K562 (cell line): ENCODE data around the gene ARMC7. TPM values are rescaled to one million over a fixed set of nuclear protein-coding genes. Genes with fewer than 3 reads are reported as not detected.

Experiments
- CHD2 ChIP-seq: IDR thresholded peaks from 2 replicates; pipeline ENCODE4 v1.6.1; 2011; ENCODE audit warnings: low read depth, low read length
- FOXJ2 ChIP-seq: fragments of 200-800 bp; sonication (Bioruptor generic); IDR thresholded peaks from 2 replicates; pipeline ENCODE4 v1.6.1; 2016; ENCODE audit warnings: missing genetic modification characterization, missing compliant biosample characterization
- GTF2F1 ChIP-seq: IDR thresholded peaks from 2 replicates; pipeline ENCODE4 v1.6.1; 2011; ENCODE audit warnings: low read depth, low read length, improper control_type of control experiment
- HSF4 ChIP-seq: fragments of 250-450 bp; sonication (Bioruptor Pico); IDR thresholded peaks from 2 replicates; pipeline ENCODE4 v2.1.2; 2022; ENCODE audit warnings: mild to moderate bottlenecking, moderate library complexity, borderline replicate concordance
- KDM1A ChIP-seq, 2 experiments: fragments of 450-650 bp; IDR thresholded peaks; 2 replicates each; pipeline ENCODE4 v1.6.1; 2016; ENCODE audit warnings: mild to moderate bottlenecking in 2 of 2
- POLR2A ChIP-seq: fragments of 450-650 bp; conservative IDR thresholded peaks from 2 replicates; pipeline ENCODE4 v1.6.1; 2016
- RAD51 ChIP-seq: fragments of 450-650 bp; IDR thresholded peaks from 2 replicates; pipeline ENCODE4 v1.7.1; 2016; ENCODE audit warnings: low read depth, mild to moderate bottlenecking, borderline replicate concordance
- SMAD1 ChIP-seq: fragments of 150-350 bp; IDR thresholded peaks from 2 replicates; pipeline ENCODE4 v1.6.1; 2014; ENCODE audit warnings: low read length, low read depth; ENCODE audit not compliant: partially characterized antibody
- SMAD3 ChIP-seq: fragments of 450-650 bp; formaldehyde crosslinking; conservative IDR thresholded peaks from 2 replicates; pipeline ENCODE4 v1.4.0; 2020; ENCODE audit warnings: mild to moderate bottlenecking
- SMARCB1 ChIP-seq: IDR thresholded peaks from 2 replicates; pipeline ENCODE4 v1.6.1; 2011; ENCODE audit warnings: improper control_type of control experiment, low read depth; ENCODE audit not compliant: insufficient read length
- ZNF311 ChIP-seq: fragments of 250-450 bp; sonication (Bioruptor Pico); IDR thresholded peaks from 2 replicates; pipeline ENCODE4 v1.4.0; 2020; ENCODE audit warnings: mild to moderate bottlenecking, moderate library complexity
- polyA plus RNA-seq, 8 experiments: library from polyadenylated mRNA; depleted of rRNA in 4 of 8; stranded (reverse) in 5 of 8; unstranded in 3 of 8; fragments of >200 nt; fragmentation: Nextera tagmentation in 2 of 8; fragmentation: Illumina TruSeq in 1 of 8; extraction: Ambion mirVana in 2 of 8; extraction: Trizol in 1 of 8; gene quantifications; 2 replicates each; pipeline versions ENCODE4 v1.2.1 to v1.2.3, GENCODE V29; 2011 to 2014; ENCODE audit warnings: inconsistent platforms in 1 of 8, missing spikeins in 1 of 8
- total RNA-seq, 7 experiments: library from RNA; depleted of rRNA in 6 of 7; stranded (reverse); fragments of >200 nt in 6 of 7; fragmentation: Illumina TruSeq in 2 of 7; extraction: Trizol in 2 of 7; gene quantifications; 2 replicates each; pipeline versions ENCODE4 v1.2.1 to v1.2.3, GENCODE V29; 2011 to 2021; ENCODE audit warnings: low replicate concordance in 1 of 7
- TF ChIP-seq, protein P1 (sequence below), 2 experiments: fragments of 450-650 bp in 1 of 2; sonication (generic) in 1 of 2; formaldehyde crosslinking in 1 of 2; IDR thresholded peaks; 2 replicates each; pipeline versions ENCODE4 v1.7.1 to v1.9.0; 2016 to 2022; ENCODE audit warnings: inconsistent platforms in 1 of 2, mild to moderate bottlenecking in 1 of 2, missing genetic modification reagents in 1 of 2
- TF ChIP-seq, protein P2 (sequence below): fragments of 450-650 bp; formaldehyde crosslinking; IDR thresholded peaks from 2 replicates; pipeline ENCODE4 v1.4.0; 2020; ENCODE audit warnings: mild to moderate bottlenecking, moderate library complexity
- TF ChIP-seq, protein P3 (sequence below), 2 experiments: IDR thresholded peaks in 1 of 2; conservative IDR thresholded peaks in 1 of 2; 2 replicates each; pipeline ENCODE4 v1.6.1; 2016; ENCODE audit warnings: low read depth in 2 of 2, mild to moderate bottlenecking in 1 of 2, missing compliant biosample characterization in 1 of 2, missing genetic modification characterization in 1 of 2, moderate library complexity in 1 of 2

ARMC7 gene
- total and polyA plus RNA-seq, 9 of the 15 experiments (the other 6 are each of a cell fraction or from before 2014, with no cell fraction given): 1.4 to 15.2 (median 5.9) TPM

GRCh38 chr17:75124041-75124818 is 14.5 kb downstream of the ARMC7 start (continued):
- TF ChIP-seq, protein P1, sequence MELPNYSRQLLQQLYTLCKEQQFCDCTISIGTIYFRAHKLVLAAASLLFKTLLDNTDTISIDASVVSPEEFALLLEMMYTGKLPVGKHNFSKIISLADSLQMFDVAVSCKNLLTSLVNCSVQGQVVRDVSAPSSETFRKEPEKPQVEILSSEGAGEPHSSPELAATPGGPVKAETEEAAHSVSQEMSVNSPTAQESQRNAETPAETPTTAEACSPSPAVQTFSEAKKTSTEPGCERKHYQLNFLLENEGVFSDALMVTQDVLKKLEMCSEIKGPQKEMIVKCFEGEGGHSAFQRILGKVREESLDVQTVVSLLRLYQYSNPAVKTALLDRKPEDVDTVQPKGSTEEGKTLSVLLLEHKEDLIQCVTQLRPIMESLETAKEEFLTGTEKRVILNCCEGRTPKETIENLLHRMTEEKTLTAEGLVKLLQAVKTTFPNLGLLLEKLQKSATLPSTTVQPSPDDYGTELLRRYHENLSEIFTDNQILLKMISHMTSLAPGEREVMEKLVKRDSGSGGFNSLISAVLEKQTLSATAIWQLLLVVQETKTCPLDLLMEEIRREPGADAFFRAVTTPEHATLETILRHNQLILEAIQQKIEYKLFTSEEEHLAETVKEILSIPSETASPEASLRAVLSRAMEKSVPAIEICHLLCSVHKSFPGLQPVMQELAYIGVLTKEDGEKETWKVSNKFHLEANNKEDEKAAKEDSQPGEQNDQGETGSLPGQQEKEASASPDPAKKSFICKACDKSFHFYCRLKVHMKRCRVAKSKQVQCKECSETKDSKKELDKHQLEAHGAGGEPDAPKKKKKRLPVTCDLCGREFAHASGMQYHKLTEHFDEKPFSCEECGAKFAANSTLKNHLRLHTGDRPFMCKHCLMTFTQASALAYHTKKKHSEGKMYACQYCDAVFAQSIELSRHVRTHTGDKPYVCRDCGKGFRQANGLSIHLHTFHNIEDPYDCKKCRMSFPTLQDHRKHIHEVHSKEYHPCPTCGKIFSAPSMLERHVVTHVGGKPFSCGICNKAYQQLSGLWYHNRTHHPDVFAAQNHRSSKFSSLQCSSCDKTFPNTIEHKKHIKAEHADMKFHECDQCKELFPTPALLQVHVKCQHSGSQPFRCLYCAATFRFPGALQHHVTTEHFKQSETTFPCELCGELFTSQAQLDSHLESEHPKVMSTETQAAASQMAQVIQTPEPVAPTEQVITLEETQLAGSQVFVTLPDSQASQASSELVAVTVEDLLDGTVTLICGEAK (IDR thresholded peaks at IDR 0.05): peak; percentile 76
- TF ChIP-seq, protein P1 (CRISPR knock-in tag; IDR thresholded peaks at IDR 0.05): no peak
- TF ChIP-seq GTF2F1 (no peak), KDM1A (IDR thresholded peaks at IDR 0.05) (peak; percentile 44 to 75; a peak in 3 of 4 replicates), CHD2 (no peak), SMAD3 (CRISPR knock-in tag) (0 out of 2 replicates have a peak, but pooled peaks have one; percentile 9), SMARCB1 (peak; percentile 46), ZNF311 (CRISPR knock-in tag) (peak; percentile 72; the same call in 1 of the 2 replicates), RAD51 (no peak), HSF4 (peak; percentile 85; the same call in 1 of the 2 replicates), POLR2A (peak; percentile 63), SMAD1 (peak; percentile 61), FOXJ2 (no peak)
- TF ChIP-seq, protein P2, sequence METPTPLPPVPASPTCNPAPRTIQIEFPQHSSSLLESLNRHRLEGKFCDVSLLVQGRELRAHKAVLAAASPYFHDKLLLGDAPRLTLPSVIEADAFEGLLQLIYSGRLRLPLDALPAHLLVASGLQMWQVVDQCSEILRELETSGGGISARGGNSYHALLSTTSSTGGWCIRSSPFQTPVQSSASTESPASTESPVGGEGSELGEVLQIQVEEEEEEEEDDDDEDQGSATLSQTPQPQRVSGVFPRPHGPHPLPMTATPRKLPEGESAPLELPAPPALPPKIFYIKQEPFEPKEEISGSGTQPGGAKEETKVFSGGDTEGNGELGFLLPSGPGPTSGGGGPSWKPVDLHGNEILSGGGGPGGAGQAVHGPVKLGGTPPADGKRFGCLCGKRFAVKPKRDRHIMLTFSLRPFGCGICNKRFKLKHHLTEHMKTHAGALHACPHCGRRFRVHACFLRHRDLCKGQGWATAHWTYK (CRISPR knock-in tag): peak; percentile 83; the same call in 1 of the 2 replicates
- TF ChIP-seq, protein P3, sequence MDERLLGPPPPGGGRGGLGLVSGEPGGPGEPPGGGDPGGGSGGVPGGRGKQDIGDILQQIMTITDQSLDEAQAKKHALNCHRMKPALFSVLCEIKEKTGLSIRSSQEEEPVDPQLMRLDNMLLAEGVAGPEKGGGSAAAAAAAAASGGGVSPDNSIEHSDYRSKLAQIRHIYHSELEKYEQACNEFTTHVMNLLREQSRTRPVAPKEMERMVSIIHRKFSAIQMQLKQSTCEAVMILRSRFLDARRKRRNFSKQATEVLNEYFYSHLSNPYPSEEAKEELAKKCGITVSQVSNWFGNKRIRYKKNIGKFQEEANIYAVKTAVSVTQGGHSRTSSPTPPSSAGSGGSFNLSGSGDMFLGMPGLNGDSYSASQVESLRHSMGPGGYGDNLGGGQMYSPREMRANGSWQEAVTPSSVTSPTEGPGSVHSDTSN (CRISPR knock-in tag; IDR thresholded peaks at IDR 0.05; ENCODE audit: low read depth): no peak
- TF ChIP-seq, protein P3 (tag; conservative IDR thresholded peaks at IDR 0.05; ENCODE audit: low read depth): 0 out of 2 replicates have a peak, but pooled peaks have one; percentile 15
